Liver (tissue), 9 donors: ENCODE results near the gene EML2. TPM values are rescaled to one million over a fixed set of nuclear protein-coding genes. Genes with fewer than 3 reads are reported as not detected.

Experiments
- DNase-seq: peaks from one replicate; pipeline ENCODE4 v3.0.0-alpha.2; 2017; ENCODE audit warnings: low spot score
- H3K27ac ChIP-seq, 2 donors: one replicate each; pipeline ENCODE4 v1.7.0; 2013; ENCODE audit warnings: inconsistent platforms in 2 of 2, low read length in 2 of 2, control low read depth in 1 of 2, low read depth in 1 of 2, mild to moderate bottlenecking in 1 of 2
- H3K27me3 ChIP-seq, 4 donors: one replicate each; pipeline versions ENCODE4 v1.6.1 to v1.7.0; 2013; ENCODE audit warnings: low read length in 3 of 4, inconsistent platforms in 1 of 4, mild to moderate bottlenecking in 1 of 4, moderate library complexity in 1 of 4; ENCODE audit not compliant: control insufficient read depth in 4 of 4, insufficient read depth in 4 of 4
- H3K36me3 ChIP-seq, 4 donors: one replicate each; pipeline versions ENCODE4 v1.6.1 to v1.7.0; 2013; ENCODE audit warnings: low read length in 3 of 4, mild to moderate bottlenecking in 3 of 4, low read depth in 1 of 4, moderate library complexity in 1 of 4; ENCODE audit not compliant: control insufficient read depth in 4 of 4, insufficient read depth in 3 of 4
- H3K4me1 ChIP-seq, 4 donors: one replicate each; pipeline versions ENCODE4 v1.6.1 to v1.7.0; 2013; ENCODE audit warnings: low read length in 3 of 4, mild to moderate bottlenecking in 3 of 4, moderate library complexity in 1 of 4; ENCODE audit not compliant: control insufficient read depth in 4 of 4, insufficient read depth in 4 of 4
- H3K4me3 ChIP-seq, 3 donors: one replicate each; pipeline versions ENCODE4 v1.6.1 to v1.7.0; 2013; ENCODE audit warnings: low read length in 3 of 3, control low read depth in 1 of 3, low read depth in 1 of 3, mild to moderate bottlenecking in 1 of 3
- H3K9ac ChIP-seq, 2 donors: one replicate each; pipeline ENCODE4 v1.7.0; 2013; ENCODE audit warnings: low read length in 2 of 2, mild to moderate bottlenecking in 2 of 2, moderate library complexity in 2 of 2, control low read depth in 1 of 2, low read depth in 1 of 2
- H3K9me3 ChIP-seq, 4 donors: one replicate each; pipeline versions ENCODE4 v1.6.1 to v1.7.0; 2013; ENCODE audit warnings: low read length in 3 of 4; ENCODE audit not compliant: control insufficient read depth in 4 of 4
- CTCF ChIP-seq: fragments of 150-350 bp; IDR thresholded peaks from 2 replicates; pipeline ENCODE4 v1.5.1; 2017; ENCODE audit warnings: improper control_type of control experiment, low read depth, low read length; ENCODE audit not compliant: missing input control
- EGR1 ChIP-seq, 2 donors: IDR thresholded peaks; 2 replicates each; pipeline ENCODE4 v1.6.1; 2016 to 2018; ENCODE audit warnings: antibody characterized with exemption in 2 of 2, low read depth in 2 of 2
- FOXA1 ChIP-seq: IDR thresholded peaks from 2 replicates; pipeline ENCODE4 v1.6.1; 2016; ENCODE audit warnings: antibody characterized with exemption
- FOXA2 ChIP-seq: IDR thresholded peaks from 2 replicates; pipeline ENCODE4 v1.6.1; 2016; ENCODE audit warnings: antibody characterized with exemption
- GABPA ChIP-seq, 2 donors: IDR thresholded peaks in 1 of 2; conservative IDR thresholded peaks in 1 of 2; 2 replicates each; pipeline ENCODE4 v1.6.1; 2016; ENCODE audit warnings: antibody characterized with exemption in 2 of 2, mild to moderate bottlenecking in 1 of 2, moderate library complexity in 1 of 2
- HNF4A ChIP-seq, 2 donors: conservative IDR thresholded peaks; 2 replicates each; pipeline ENCODE4 v1.6.1; 2016; ENCODE audit warnings: antibody characterized with exemption in 2 of 2, mild to moderate bottlenecking in 2 of 2
- HNF4G ChIP-seq: IDR thresholded peaks from 2 replicates; pipeline ENCODE4 v1.6.1; 2016; ENCODE audit warnings: antibody characterized with exemption
- NR2F2 ChIP-seq: IDR thresholded peaks from 2 replicates; pipeline ENCODE4 v1.6.1; 2016; ENCODE audit warnings: antibody characterized with exemption
- RAD21 ChIP-seq, 2 donors: IDR thresholded peaks; 2 replicates each; pipeline ENCODE4 v1.6.1; 2016; ENCODE audit warnings: antibody characterized with exemption in 2 of 2, mild to moderate bottlenecking in 2 of 2
- SP1 ChIP-seq: IDR thresholded peaks from 2 replicates; pipeline ENCODE4 v1.6.1; 2018; ENCODE audit warnings: antibody characterized with exemption, mild to moderate bottlenecking
- TAF1 ChIP-seq: conservative IDR thresholded peaks from 2 replicates; pipeline ENCODE4 v1.6.1; 2016; ENCODE audit warnings: antibody characterized with exemption, mild to moderate bottlenecking
- YY1 ChIP-seq: IDR thresholded peaks from 2 replicates; pipeline ENCODE4 v1.6.1; 2016; ENCODE audit warnings: antibody characterized with exemption, mild to moderate bottlenecking
- ZBTB33 ChIP-seq: IDR thresholded peaks from 2 replicates; pipeline ENCODE4 v1.6.1; 2016; ENCODE audit warnings: antibody characterized with exemption
- WGBS: extraction: QIAGEN DNeasy Blood & Tissue Kit; methylation state at CpG from one replicate; pipeline ENCODE4 v1.1.7; 2013; 5-methylcytosine and 5-hydroxymethylcytosine counted together
- polyA plus RNA-seq, 2 donors: library from polyadenylated mRNA; stranded (reverse) in 1 of 2; unstranded in 1 of 2; fragments of 200-250 nt in 1 of 2; fragments of >200 nt in 1 of 2; fragmentation: Nextera tagmentation in 1 of 2; extraction: Ambion mirVana in 1 of 2; gene quantifications; one replicate each; pipeline versions ENCODE4 v1.2.1 to v1.2.3, GENCODE V29; 2013 to 2015
- total RNA-seq, 2 donors: library from RNA; depleted of rRNA; stranded (reverse); fragments of >200 nt; gene quantifications; one replicate each; pipeline ENCODE4 v1.2.3, GENCODE V29; 2014
- TF ChIP-seq, protein P1 (sequence below): IDR thresholded peaks from 2 replicates; pipeline ENCODE4 v1.6.1; 2016; ENCODE audit warnings: antibody characterized with exemption, mild to moderate bottlenecking
- TF ChIP-seq, protein P2 (sequence below): IDR thresholded peaks from 2 replicates; pipeline ENCODE4 v1.6.1; 2016; ENCODE audit warnings: antibody characterized with exemption
- TF ChIP-seq, protein P3 (sequence below): IDR thresholded peaks from 2 replicates; pipeline ENCODE4 v1.6.1; 2016; ENCODE audit warnings: antibody characterized with exemption
- donor health status: healthy.
- donor health status: healthy.
- donor health status: healthy.
- donor health status: healthy.
- donor health status: healthy.

EML2 gene
- total and polyA plus RNA-seq, 4 donors, result 1.1 to 10.4 (median 9.0) TPM

DNA sequence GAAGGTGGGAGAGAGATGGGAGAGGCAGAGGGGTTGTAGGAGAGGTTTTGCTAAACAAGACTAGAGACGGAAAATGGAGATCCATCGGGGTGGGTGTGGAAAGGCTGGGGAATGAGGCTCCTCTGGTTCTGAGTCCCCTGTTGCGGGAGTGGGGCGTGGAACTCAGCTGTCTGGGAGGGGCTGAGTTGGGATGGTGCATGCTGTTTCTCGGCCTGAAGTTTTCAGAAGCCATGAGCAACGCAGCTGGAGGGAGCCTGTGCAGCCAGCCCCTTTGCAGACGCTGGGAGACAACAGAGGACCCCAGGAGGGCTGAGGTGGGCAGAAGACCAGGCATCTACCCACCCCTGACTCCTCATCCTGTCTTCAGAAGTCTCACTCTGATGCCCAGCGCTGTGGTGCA is 21.4 kb upstream of the EML2 start:
- Histone ChIP-seq H3K4me1 (no peaks in the 10 kb centered on the region), H3K4me3 (no peak overlapping the region), H3K9me3 (no peaks in the 10 kb centered on the region), H3K27ac (no peak overlapping the region), H3K36me3 (no peaks in the 10 kb centered on the region), H3K9ac (no peak overlapping the region), H3K27me3 (peaks cover 0 to 3% (median 0%) of the 10 kb centered on the region in 4 donors)
- no peak for DNase-seq
- 54% methylated on average over 8 of the region's 8 CpGs for WGBS
- TF ChIP-seq ZBTB33, result no peak
- no peak for TF ChIP-seq EGR1 (IDR thresholded peaks at IDR 0.05; ENCODE audit: low read depth in 2 of 2)
- TF ChIP-seq SP1, result no peak
- TF ChIP-seq YY1, result no peak
- no peak for TF ChIP-seq CTCF
- TF ChIP-seq, protein P1, sequence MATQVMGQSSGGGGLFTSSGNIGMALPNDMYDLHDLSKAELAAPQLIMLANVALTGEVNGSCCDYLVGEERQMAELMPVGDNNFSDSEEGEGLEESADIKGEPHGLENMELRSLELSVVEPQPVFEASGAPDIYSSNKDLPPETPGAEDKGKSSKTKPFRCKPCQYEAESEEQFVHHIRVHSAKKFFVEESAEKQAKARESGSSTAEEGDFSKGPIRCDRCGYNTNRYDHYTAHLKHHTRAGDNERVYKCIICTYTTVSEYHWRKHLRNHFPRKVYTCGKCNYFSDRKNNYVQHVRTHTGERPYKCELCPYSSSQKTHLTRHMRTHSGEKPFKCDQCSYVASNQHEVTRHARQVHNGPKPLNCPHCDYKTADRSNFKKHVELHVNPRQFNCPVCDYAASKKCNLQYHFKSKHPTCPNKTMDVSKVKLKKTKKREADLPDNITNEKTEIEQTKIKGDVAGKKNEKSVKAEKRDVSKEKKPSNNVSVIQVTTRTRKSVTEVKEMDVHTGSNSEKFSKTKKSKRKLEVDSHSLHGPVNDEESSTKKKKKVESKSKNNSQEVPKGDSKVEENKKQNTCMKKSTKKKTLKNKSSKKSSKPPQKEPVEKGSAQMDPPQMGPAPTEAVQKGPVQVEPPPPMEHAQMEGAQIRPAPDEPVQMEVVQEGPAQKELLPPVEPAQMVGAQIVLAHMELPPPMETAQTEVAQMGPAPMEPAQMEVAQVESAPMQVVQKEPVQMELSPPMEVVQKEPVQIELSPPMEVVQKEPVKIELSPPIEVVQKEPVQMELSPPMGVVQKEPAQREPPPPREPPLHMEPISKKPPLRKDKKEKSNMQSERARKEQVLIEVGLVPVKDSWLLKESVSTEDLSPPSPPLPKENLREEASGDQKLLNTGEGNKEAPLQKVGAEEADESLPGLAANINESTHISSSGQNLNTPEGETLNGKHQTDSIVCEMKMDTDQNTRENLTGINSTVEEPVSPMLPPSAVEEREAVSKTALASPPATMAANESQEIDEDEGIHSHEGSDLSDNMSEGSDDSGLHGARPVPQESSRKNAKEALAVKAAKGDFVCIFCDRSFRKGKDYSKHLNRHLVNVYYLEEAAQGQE, result no peak
- TF ChIP-seq FOXA1, result no peak
- no peak for TF ChIP-seq HNF4G
- TF ChIP-seq HNF4A (conservative IDR thresholded peaks at IDR 0.05), result no peak
- TF ChIP-seq RAD21 (IDR thresholded peaks at IDR 0.05), result no peak
- TF ChIP-seq, protein P2, sequence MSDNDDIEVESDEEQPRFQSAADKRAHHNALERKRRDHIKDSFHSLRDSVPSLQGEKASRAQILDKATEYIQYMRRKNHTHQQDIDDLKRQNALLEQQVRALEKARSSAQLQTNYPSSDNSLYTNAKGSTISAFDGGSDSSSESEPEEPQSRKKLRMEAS, result no peak
- TF ChIP-seq GABPA (IDR thresholded peaks at IDR 0.05 in 1 of 2, conservative IDR thresholded peaks at IDR 0.05 in 1 of 2), result no peak
- TF ChIP-seq, protein P3, sequence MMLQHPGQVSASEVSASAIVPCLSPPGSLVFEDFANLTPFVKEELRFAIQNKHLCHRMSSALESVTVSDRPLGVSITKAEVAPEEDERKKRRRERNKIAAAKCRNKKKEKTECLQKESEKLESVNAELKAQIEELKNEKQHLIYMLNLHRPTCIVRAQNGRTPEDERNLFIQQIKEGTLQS, result no peak
- no peak for TF ChIP-seq TAF1
- no peak for TF ChIP-seq NR2F2
- no peak for TF ChIP-seq FOXA2
